DND-41 (cell line): ENCODE data around the gene MDM2.

Source experiments
- EZH2 ChIP-seq: IDR thresholded peaks from 3 replicates; pipeline ENCODE4 v1.6.1; 2012; ENCODE audit warnings: borderline replicate concordance, low read depth, mild to moderate bottlenecking, moderate library complexity, low read length, inconsistent platforms; ENCODE audit not compliant: severe bottlenecking
- TF ChIP-seq, protein P1 (sequence below): IDR thresholded peaks from 2 replicates; pipeline ENCODE4 v1.5.1; 2012; ENCODE audit warnings: borderline replicate concordance, low read length, moderate library complexity, mild to moderate bottlenecking; ENCODE audit not compliant: poor library complexity, severe bottlenecking; ENCODE audit errors: extremely low read depth

DNA sequence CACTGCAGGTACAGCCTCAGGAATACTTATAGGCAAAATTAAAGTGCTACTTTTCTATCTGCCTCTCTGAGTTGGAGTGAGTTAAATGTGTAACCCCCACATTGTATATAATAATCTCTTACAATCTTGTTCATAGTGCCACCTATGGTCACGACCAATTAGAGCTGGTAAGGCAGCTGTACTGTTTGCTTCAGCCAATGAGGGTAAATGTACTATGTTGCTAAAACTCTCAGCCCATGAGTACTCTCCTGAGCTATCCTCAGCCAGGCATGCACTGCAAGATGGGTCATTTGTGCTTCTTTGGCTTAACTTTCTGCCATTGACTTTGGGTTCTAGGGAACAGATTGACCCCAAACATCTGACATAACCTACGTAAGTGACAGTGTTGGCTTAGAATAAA lies 15.0 kb upstream of the MDM2 start:
- TF ChIP-seq, protein P1, sequence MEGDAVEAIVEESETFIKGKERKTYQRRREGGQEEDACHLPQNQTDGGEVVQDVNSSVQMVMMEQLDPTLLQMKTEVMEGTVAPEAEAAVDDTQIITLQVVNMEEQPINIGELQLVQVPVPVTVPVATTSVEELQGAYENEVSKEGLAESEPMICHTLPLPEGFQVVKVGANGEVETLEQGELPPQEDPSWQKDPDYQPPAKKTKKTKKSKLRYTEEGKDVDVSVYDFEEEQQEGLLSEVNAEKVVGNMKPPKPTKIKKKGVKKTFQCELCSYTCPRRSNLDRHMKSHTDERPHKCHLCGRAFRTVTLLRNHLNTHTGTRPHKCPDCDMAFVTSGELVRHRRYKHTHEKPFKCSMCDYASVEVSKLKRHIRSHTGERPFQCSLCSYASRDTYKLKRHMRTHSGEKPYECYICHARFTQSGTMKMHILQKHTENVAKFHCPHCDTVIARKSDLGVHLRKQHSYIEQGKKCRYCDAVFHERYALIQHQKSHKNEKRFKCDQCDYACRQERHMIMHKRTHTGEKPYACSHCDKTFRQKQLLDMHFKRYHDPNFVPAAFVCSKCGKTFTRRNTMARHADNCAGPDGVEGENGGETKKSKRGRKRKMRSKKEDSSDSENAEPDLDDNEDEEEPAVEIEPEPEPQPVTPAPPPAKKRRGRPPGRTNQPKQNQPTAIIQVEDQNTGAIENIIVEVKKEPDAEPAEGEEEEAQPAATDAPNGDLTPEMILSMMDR = no peak
- no peak for TF ChIP-seq EZH2
